Stimulated activated CD8-positive, alpha-beta memory T cell treated with anti-CD3 and anti-CD28 coated beads, Interleukin-7, amount 100 ng/mL, for 24 hours (primary cell): Measurements from ENCODE around the gene LPAR3.
"Not testable (repeated sequence)": the region's sequence is repeated elsewhere in the genome, so short reads cannot be mapped to it uniquely, and the experiment has no call there.

Experiments used
- DNase-seq: peaks from one replicate; pipeline ENCODE4 v3.0.0-alpha.2; 2020; ENCODE audit warnings: low read depth

The LPAR3 gene

DNA sequence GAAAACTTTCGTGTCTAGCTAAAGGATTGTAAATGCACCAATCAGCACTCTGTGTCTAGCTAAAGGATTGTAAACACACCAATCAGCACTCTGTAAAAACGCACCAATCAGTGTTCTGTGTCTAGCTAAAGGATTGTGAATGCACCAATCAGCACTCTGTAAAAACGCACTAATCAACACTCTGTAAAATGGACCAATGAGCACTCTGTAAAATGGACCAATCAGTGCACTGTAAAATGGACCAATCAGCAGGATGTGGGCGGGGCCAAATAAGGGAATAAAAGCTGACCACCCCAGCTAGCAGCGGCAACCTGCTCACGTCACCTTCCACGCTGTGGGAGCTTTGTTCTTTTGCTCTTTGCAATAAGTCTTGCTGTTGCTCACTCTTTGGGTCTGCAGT lies 9.7 kb upstream of the LPAR3 start:
- DNase-seq = not testable (repeated sequence)

DNA sequence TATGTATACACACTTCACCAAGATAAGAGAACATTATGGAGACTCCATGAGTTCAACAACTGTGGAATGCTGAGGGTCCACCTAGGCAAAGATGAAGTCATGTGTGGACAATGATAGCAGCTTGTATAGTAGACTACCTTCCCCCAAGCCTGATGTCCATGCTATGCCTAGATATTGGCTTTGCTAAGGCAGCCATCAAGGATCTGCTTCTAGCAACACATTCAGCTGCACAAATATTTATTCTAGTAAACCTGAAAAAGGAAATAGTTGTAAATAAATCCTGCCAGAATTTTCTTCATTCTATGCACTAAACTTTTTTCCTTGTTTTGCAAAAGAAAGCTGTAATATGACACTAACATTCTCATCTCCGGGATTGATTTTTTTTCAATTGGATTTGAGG lies 7.0 kb upstream of the LPAR3 start:
- no peak for DNase-seq

DNA sequence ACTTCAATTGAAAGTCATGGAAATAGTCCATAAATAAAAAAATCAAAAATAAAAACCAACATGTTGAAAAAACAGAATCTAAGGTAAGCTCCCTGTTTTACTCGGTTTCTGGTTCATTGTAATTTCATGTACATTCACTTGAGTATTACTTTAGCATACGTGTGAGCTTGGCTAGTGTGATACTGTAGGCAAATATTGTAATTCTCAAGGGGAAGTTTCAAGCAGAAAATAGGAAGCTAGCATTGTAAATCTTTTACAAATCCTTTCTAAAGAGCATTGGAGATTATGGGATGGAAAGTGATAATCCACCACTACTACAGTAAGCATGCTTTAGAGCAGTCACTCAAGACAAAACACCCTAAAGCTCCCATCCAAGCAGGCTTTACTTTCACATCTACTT lies 3.3 kb upstream of the LPAR3 start:
- DNase-seq = no peak

DNA sequence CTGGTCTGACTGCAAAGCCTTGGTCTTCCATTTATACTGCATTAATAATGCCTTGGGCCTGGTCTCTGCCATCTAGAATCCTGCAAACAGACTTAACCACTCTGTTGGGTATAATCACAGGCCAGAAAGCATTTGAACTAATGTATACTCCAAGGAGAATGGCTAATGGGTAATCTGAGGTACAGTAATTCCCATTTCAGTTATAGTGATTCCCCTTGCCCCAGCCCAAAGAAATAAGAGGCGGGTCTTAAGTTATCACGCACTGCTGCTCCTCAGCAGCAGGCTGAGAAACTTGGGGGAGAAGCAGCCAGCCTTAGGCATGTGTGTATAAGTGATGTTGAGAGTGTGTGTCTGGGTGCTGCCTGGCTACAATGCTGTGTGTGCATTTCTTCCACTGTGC lies 2.4 kb downstream of the LPAR3 start:
- DNase-seq = no peak

DNA sequence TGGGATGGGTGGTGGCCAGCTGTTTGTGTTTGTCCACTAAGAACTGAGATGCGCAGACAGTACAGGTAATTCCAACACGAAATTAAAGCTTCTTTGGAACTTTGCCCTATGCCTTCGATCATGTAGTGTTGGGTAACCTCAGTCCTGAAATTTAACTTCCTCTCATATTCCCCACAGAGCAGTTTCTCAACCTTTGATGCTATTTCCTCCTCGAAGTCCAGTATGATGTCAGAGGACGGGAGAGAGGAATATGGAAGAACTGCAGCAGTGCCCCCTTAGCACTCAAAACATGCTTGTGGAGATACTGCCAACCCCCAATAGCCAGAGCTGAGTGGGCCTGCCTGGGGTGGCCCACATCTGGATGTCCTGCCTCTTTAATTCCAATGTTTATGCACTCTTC lies 3.6 kb downstream of the LPAR3 start:
- DNase-seq = no peak

DNA sequence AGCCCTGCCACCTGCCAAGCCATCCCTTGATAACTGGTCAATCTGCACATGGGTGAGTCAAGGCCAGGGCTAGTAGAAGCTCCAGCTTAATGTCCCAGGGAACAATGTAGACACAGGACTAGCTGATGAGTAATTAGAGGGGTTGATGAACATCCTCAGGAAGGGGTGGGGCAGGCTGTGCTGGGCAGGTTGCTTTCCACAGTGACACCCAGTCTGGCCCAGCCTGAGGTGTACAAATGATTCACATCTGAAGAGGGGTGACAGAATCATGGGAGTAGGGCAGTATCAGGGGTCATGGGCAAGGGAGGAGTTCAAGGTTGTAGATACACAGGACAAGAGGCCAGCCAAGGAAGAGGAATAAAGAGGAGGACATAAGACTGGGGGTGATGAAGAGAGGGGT lies 4.3 kb downstream of the LPAR3 start:
- no peak for DNase-seq

DNA sequence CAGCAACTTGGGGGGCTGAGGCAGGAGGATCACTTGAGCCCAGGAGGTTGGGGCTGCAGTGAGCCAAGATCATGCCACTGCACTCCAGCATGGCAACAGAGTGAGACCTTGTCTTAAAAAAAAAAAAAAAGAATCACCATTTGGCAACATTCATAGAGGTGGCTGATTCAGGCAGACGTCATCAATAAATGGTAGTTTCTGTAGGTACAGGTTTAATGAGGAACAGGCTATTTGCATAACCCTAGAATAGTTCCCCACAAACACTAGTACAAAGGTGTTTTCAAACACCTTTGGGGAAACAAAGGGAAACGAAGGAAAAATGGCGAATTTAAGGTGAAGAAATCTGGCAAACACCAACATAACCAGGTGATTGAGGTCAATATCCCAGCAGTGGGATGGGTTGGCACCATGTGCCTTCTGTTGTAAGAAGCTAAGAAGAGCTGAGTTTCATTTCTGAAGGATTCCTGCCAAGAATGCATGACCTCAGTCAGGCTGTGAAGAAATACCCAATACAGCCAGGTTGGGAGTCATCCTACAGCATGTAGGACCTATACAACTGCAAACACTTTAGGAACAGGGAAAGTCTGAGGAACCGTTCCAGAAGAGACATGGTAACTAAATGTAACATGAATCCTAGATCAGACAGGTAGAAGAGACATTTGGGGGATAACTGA lies 5.6 kb downstream of the LPAR3 start:
- no peak for DNase-seq

DNA sequence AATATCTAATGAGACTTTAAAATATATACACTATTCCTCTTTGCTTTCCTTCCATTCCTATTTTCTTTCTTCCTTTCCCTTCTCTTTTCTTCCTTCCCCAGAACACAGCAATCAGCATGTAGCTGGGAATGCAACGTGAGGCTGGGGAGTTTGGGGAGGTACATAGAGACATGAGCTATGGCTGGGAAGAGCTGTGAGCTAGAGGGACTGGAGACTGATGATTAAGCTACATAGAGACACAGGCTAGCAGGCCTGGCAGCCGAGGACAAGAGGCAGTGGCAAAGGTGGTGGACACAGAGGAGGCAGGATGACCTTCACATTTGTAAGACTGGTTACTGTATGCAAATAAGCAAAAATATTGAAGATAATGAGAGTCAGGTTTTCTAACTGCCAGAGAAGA lies 7.5 kb downstream of the LPAR3 start:
- no peak for DNase-seq

DNA sequence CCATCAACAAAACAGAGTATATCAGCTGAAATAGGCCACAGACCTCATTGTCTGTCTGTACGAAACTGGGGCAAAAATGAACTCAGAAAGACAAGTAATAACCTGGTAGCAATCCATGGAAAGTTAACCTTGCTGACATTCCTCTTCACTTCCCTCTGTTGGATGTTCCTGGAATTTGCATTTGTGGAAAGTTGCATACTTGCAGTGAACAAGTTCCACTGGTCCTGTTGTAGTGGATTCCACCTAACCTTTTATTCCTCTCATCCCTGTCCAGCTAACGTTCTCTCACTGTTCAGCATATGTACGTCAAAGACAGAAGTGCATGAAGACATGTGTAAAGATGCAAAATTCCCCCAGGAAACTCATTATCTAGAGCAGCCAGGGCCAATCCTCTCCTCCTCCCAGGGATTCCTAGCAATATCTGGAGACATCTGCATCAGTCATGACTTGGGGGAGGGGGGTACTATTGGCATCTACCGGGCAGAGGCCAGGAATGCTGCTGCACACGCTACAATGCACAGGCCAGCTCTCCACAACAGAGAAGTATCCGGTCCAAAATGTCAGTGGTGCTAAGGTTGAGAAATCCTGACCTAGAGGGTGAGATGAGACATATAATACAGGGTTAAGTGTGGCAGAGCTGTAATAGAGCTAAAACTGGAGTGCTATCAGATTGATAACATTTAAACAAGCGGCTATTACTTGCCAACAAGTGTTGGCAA lies 8.2 kb downstream of the LPAR3 start:
- no peak for DNase-seq

DNA sequence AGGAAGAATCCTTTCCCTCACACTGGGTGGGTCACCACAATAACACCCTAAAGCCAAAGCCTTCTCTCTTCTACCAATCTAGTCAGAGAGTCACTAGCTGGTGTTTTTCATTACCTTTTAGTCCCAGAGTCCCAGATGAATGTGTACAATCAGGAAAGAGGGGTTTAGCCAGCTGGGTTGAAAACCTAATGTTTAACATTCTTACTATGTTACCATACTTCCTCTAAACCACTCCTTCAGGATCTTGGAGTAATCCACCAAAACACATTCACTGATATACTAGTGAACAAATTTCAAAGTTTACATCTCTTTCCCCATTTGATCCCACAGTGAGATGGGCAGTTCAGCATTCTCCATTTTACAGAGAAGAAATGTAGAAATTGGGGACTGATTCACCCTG lies 9.7 kb downstream of the LPAR3 start:
- no peak for DNase-seq

DNA sequence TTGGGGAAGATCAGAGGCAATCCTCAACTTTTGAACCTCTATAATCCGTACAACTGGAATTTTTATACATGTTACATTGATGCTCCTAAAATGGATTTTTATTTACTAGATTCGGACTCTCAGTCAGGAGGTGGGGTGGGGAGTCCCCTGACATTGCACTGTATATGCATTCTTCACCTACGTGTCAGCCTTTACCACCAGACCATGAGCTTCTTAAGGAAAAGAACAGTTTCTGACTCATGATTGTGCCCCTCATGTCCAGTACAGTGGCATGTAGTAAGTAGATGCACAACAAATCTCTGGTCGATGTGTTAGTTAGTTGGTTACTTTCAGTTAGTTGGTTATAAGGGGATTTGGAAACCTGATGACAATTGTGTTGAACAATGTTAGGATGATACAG lies 15.4 kb downstream of the LPAR3 start:
- no peak for DNase-seq

DNA sequence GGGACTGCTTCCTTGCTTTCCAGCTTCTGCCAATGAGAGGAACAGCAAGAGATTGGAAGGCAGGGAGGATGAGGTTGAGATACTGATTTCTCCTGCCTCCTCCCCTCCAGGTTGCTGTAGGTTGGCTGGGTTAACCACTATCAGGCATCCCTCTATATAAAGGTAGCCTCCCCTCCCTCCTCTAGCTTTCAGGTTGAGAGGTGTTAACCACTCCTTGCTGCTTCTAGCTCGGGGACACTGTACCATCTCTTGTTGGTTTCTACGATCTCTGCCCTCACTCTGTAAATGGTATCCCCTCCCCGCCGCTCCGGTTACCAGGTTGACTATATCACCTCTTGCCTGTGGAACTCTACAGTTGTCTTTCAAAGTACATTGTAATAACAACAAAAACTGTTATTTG lies 16.7 kb downstream of the LPAR3 start:
- DNase-seq = no peak

DNA sequence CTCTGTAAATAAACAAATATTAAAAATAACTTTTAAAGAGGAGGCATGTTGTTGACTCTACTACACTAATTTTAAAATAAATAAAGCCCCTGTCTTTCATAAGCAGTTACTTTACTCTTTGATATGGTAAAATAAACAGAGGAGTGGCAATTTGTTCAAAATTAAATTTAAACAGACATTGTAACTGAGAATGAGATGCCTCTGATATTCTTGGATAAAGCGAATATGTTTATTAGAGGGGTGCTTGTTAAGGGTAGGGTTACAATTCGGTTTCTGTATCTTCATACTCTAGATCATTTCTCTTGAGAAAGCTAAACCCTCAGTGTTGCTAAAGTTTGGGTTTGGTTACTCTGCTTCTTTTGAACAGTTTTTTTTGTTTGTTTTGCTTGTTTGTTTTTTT lies 19.6 kb downstream of the LPAR3 start:
- no peak for DNase-seq

DNA sequence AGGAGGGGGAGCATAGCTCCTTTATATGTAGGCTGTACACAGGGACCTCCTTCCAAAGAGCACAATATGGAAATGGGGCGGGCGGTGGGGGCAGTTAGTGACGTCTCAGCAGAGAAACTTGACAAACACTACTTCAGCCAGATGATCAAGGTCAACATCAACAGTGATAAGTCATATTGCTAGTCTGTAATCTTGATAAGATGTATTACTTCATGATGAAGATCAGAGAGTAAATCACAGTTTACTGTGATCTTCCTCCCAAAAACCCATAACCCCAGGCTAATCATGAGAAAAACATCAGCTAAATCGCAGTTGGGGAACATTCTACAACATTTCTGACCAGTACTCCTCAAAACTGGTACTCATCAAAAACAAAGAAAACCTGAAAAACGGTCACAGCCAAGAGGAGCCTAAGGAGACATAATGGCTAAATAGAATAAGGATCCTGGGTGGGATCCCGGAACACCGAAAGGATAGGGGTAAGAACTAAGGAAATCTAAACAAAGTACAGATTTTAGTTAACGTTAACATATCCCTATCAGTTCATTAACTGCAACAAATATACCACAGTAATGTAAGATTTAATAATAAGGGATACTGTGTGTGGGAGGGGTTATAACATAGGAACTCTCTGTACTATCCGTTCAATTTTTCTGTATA lies 20.2 kb downstream of the LPAR3 start:
- no peak for DNase-seq

DNA sequence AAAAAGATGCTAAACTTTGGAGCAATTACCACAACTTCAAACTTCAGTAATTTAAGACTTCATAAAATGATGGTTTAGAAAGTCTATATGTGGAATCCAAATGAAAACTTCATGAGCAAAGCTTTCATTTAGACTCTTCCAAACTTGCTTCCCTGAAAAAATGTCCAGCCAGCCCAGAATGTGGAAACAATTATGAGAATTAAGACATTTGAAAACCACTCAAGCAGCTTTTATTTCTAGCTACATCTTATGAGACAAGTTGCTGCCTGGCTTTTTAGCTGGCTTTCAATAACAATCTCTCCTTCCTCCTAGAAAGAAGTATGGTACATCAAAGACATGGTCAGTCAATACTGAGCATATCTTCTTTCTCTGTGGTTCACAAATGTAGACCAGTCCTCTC lies 21.8 kb downstream of the LPAR3 start:
- no peak for DNase-seq

DNA sequence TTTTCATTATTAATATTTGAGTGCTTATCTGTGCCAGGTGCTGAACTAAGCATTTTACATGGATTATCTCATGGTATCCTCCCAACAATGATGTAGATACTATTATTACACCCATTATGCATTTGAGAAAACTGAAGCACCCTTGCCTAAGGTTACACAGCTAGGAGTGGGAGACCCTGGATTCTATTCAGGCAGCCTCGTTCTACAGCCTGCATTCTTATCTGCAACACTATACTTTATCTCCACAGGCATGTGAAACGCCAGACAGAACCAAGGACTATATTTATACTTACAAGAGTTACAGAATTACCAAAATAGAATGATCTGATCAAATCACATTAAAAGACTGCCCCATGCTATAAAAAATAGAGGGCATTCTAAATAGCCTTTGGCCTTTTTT lies 22.4 kb downstream of the LPAR3 start:
- DNase-seq = no peak

DNA sequence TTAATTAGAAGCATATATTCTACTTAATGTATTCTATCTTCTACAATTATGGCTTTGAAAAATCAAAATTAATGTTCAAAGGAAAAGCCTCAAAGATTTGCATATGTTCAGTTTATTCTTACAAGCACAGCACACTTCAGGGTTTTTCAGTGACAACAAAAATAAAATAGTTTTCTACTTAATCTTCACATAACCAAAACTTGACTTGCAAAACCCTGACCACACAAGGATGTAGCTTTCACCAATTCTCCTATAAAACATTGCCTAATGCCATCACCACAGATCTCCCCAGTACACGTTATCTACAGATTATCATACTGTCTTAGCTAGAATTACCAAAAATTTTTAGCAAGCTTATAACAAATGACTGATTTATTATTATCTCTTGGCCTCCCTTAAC lies 23.3 kb downstream of the LPAR3 start:
- no peak for DNase-seq

DNA sequence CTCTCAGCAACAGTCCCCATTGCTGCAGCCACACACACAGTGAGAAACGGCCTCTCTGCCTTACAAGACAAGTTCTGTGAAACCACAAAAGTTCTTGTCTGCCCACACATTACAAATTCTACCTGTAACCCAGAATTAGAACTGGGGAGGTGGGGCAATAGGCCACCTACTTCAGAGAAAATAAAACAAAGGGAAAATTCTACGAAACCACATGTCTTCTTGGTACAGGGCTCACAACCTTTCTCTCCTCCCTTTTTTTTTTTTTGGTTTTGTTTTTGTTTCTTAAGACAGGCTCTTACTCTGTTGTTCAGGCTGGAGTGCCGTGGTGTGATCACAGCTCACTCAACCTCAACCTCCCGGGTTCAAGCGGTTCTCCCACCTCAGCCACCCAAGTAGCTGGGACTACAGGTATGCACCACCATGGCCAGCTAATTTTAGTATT lies 30.2 kb downstream of the LPAR3 start:
- DNase-seq = no peak

DNA sequence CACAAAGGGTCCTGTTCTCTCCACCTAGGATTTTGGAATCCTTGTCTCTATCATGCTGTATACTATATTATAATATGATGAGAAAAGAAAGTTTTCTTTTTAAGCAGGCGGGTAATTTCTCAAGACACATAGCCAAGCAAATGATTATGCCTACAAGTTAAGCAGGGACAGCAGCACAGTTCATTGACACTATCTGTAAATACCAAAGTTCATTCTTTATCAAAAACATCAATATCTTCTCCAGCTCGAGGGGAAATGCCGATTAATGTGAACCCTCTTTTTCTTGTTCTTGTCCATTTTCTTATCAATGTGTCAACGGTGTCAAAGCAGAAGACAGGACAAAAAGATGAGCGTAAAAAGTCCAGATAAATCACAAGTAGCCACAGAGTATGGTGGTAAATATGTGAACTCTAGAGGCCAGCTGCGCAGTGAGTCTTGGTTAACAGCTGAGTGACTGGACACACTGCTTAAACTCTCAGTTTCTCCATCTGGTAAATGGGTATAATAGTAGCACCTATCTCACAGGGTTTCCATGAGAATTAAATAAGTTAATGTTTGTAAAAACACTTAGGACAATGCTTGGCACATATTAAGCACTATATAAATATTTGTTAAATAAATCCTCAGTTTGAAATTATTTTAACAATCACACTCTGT lies 30.9 kb downstream of the LPAR3 start:
- DNase-seq = no peak

DNA sequence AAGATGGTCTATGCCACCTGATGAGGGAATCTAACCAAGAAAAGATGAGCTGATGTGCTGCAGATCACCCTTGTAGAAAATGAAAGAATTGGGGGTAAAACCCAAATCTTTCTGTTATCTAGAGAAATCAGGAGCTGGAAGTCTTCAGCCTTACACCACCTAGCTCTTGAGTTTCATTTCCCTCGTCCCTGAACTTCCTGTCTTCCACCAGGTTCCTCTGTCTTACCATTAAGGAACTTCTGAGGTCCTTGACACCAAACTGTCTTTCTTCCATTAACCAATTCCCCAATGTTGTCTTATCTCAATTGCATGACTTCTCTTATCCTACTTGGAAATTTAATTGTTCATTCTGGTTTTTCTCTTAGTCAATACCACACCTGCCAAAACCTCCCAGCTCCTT lies 31.5 kb downstream of the LPAR3 start:
- DNase-seq = no peak

DNA sequence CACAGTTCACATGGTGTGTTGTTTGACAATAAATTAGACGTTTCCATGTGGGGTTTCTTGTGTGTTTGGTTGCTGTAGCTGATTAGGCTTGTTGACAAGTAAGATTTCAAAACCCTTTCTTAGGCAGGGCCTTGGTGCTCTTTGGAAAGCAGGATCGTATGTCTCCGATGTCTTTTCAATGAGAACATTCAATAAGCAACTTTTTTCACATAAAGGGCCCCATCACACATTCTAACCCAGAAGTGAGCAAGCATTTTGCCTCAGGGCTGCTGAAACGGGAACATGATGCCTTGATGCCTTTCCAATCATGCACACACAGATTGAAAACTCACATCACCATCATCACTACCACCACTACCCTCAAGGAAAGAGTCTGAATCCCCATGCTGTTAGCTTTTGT lies 33.1 kb downstream of the LPAR3 start:
- DNase-seq = no peak

DNA sequence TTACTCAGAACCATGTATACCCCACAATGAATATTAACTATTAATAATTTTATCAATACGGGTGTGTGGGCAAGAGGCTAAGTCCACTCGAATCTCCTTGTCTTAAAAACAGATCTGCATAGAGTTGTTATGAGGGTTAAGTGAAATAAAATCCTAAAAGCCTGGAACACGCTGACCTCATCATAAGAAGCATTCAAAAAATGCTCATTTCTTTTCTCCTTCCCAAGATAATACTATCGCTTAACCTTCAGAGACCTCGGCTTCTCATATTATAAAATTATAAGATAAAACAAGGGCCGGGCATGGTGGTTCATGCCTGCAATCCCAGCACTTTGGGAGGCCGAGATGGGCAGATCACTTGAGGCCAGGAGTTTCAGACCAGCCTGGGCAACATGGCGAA lies 35.1 kb downstream of the LPAR3 start:
- DNase-seq = no peak

DNA sequence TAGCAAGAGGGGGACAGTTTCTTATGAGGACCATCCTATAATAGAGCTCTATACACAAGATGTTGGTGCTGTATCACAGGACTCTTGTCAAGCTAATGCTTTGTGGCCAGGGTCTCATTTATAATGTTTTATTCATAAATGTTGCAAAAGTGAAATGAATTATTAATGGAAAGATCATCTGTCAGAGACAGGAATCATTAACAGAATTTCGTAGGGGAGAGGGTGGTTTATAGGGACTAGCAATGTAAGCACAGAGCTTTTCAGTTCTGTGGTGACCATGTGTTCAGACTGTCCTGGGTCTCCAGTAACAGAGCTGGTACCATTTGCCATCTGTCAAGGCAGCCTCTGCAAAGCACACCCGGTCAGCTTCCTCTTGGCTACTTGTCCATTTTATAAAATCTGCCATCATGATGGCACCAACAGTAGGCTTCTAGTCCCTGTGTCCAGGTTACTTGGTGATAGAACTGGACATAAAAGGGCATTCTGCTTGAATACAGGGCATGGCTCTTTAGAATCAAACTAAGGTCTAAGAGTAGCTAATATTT lies 36.2 kb downstream of the LPAR3 start:
- DNase-seq = no peak
